A549 treated with dexamethasone at 1 μM for 4 hours (cell line): ENCODE data around the gene KLHL3. TPM values are rescaled to one million over a fixed set of nuclear protein-coding genes. Genes with fewer than 3 reads are reported as not detected.

Source experiments
- total RNA-seq: library from RNA; stranded (reverse); fragments of 200-300 nt; extraction: Qiagen RNA extraction; gene quantifications from 5 replicates; pipeline ENCODE4 v1.2.3, GENCODE V29; 2022

Gene KLHL3
- total RNA-seq: 0.07 to 0.21 TPM (median 0.15 TPM) in 5 replicates

GRCh38 chr5:137735555-137736284, at the start of gene KLHL3:
Gene KLHL3 (minus strand): TSS chr5:137736089. CDS start chr5:137735646, 443 bp downstream.

GRCh38 chr5:137754188-137754960, 18.5 kb upstream of the KLHL3 start, which contains the start of gene HNRNPA0:
Gene HNRNPA0 (minus strand): TSS chr5:137754363. CDS start chr5:137754066, 297 bp downstream.

Other genes with a start within 250 kb of the KLHL3 start
- gene SPOCK1, start 236.8 kb downstream of the KLHL3 start, total RNA-seq: 10.6 to 24.2 TPM (median 20.1 TPM) in 5 replicates
- 44.9 to 53.1 TPM (median 51.4 TPM) in 5 replicates for gene HNRNPA0, start 18.3 kb upstream of the KLHL3 start, total RNA-seq
- 0.14 to 0.21 TPM in 2 of 5 replicates, not detected in the others for gene MYOT, start 131.8 kb upstream of the KLHL3 start, total RNA-seq
- gene PKD2L2, start 153.4 kb upstream of the KLHL3 start, total RNA-seq: 0.05 TPM in 1 of 5 replicates, not detected in the others